GM18505 (cell line): Measurements from ENCODE around the gene ATP8A2.
"Not testable (repeated sequence)": the region's sequence is repeated elsewhere in the genome, so short reads cannot be mapped to it uniquely, and the experiment has no call there.

Source experiments
- ATAC-seq: cut with Tn5 transposase; IDR thresholded peaks from one replicate; pipeline ENCODE4 v1.9.1; 2021; ENCODE audit not compliant: unreplicated experiment
- POLR2A ChIP-seq: IDR thresholded peaks from 4 replicates; pipeline ENCODE4 v1.6.1; 2011; ENCODE audit warnings: borderline replicate concordance; ENCODE audit not compliant: insufficient read depth, insufficient read length; ENCODE audit errors: extremely low read depth

ATP8A2 gene

GRCh38 chr13:25502551-25502950 lies 130.8 kb downstream of the ATP8A2 start:
- TF ChIP-seq POLR2A = no peak
- no peak for ATAC-seq

- ATAC-seq = no peak
- TF ChIP-seq POLR2A = no peak
These were observed 132.1 kb downstream of the ATP8A2 start for GRCh38 chr13:25503856-25504255.

DNA sequence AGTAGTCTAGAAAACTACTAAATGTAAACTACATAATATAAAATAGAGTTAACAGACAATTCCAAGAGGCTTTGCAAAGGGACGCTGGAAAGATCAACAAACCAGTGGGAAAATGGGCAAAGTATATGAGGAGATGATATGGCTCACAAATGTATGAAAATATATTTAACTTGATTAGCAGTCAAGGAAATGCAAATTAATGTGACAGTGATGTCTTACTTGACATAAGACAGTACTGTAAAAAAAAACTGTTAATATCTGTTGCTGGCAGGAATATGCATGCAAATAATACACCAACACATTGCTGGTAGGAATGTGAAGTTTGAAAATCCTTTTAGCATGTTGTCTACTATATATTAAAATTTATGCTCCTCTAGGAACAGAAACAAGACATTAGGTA lies 136.1 kb downstream of the ATP8A2 start:
- no peak for TF ChIP-seq POLR2A
- ATAC-seq = no peak

- ATAC-seq = not testable (repeated sequence)
These were observed 141.3 kb downstream of the ATP8A2 start for GRCh38 chr13:25513060-25513459.

DNA sequence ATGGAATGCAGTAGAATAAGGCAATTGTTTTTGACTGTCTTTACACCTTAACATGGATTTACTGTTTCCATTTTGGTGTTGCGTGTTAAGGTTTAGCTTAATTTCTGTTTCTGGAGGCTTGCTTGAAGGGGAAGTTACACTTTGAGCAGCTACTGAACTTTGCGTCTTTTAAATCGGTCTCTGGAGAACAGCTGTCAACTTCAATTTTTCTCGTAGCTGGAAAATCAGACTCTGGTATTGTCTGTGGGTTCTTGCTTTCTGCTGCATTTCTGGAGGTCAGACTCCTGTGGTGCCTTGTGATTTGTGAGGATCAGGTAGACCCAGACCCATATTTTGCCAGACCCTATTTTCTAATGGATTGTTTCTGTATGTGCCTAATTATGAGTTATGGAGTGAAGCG lies 146.7 kb downstream of the ATP8A2 start:
- no peak for TF ChIP-seq POLR2A
- no peak for ATAC-seq

- TF ChIP-seq POLR2A = no peak
- ATAC-seq = no peak
These were observed 154.1 kb downstream of the ATP8A2 start for GRCh38 chr13:25525884-25526283.

- ATAC-seq = no peak
- no peak for TF ChIP-seq POLR2A
These were observed 156.5 kb downstream of the ATP8A2 start for GRCh38 chr13:25528266-25528665.

GRCh38 chr13:25529425-25529824 lies 157.7 kb downstream of the ATP8A2 start:
- no peak for TF ChIP-seq POLR2A
- no peak for ATAC-seq

DNA sequence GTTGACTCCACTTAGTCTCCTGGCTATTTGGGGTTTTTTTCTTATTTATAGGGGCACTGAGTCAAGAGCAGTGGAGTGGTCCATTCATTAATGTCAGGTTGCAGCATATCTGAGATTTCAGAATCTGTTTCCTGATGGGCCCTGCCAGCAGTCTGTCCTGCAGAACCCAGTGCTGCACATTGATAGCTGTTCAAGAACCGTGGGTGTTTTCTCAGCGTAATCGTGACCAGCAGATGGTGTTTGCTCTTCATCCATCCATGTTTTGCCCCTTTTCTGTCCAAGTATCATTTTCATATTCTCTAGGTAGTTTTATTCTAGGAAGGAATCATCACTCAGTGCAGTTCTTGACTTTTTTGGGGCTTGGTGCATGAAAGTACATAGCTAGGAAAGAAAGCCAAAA lies 166.5 kb downstream of the ATP8A2 start:
- no peak for ATAC-seq
- no peak for TF ChIP-seq POLR2A

DNA sequence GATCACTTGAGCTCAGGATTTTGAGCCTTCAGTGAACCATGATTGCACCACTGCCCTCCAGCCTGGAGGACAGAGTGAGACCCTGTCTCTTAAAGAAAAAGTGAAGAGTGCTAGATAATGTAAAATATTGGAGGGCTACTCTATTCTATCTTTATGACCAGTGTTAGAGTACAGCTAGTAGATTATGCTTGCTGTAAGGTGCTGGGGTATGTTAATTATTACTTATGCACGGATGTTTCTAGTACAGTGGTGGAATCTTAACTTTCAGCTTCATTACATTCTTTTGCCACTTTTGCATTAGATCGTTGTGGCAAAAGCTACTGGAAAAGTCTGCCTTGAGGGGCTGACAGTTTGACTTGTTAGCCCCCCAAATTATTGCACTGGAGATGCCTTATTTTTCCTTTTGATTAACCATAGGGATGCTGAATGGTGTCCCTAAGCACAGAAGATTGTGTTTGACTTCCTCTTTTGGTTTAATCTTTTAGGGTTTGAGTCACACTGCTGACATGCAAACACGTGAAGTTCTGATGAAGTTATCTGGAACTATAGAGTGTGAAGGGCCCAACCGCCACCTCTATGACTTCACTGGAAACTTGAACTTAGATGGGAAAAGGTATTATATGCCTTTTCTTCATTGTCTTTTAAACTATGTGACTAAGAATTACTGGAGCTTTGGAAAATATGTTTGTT lies 169.8 kb downstream of the ATP8A2 start:
- ATAC-seq = peak; percentile 71

GRCh38 chr13:25548991-25549390 lies 177.2 kb downstream of the ATP8A2 start:
- not testable (repeated sequence) for ATAC-seq

More for the DNA sequence above, 169.8 kb downstream of the ATP8A2 start:
- TF ChIP-seq POLR2A = no peak

GRCh38 chr13:25561812-25562211 lies 190.0 kb downstream of the ATP8A2 start:
- no peak for TF ChIP-seq POLR2A
- ATAC-seq = no peak

- TF ChIP-seq POLR2A = no peak
- no peak for ATAC-seq
These were observed 198.4 kb downstream of the ATP8A2 start for GRCh38 chr13:25570185-25570584.

DNA sequence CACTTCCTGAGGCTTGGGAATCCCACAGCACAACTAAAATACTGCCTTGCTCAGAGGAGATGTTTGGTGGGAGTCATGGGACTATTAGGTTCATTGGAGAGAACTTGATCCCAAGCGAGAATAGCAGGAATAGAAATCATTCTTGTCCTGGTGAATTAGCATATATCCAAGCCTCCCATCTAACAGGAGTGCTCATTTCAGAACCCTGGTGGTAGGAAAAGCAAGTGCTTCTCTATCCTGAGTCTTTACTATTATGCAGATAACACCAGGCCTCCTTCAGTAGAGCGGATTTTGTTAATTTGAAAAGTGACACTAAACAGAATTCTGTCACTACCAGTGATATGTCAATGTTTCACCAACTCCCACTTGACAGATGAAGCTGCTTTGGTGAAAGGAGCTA lies 199.5 kb downstream of the ATP8A2 start:
- no peak for ATAC-seq
- no peak for TF ChIP-seq POLR2A

DNA sequence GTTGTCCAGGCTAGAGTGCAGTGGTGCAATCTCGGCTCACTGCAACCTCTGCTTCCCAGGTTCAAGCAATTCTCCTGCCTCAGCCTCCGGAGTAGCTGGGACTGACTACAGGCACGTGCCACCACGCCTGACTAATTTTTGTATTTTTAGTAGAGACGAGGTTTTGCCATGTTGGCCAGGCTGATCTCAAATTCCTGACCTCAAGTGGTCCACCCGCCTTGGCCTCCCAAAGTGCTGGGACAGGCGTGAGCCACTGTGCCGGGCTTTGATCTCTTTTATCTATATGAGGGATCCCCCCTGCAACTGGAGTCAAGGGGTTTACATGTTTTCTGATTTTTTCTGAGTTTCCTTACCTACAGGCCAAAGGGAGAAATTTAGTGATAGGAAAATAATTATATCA lies 200.4 kb downstream of the ATP8A2 start:
- not testable (repeated sequence) for ATAC-seq
